OCI-LY1 (cell line): Measurements from ENCODE around the gene NAA11.
"Not testable (repeated sequence)": the region's sequence is repeated elsewhere in the genome, so short reads cannot be mapped to it uniquely, and the experiment has no call there.

Source experiments
- EZH2 ChIP-seq: fragments of 200-600 bp; sonication (generic), shearing (Covaris generic); IDR thresholded peaks from 2 replicates; pipeline ENCODE4 v1.8.0; 2017; ENCODE audit warnings: borderline replicate concordance, mixed run types, mild to moderate bottlenecking, antibody characterized with exemption, low read length, moderate library complexity, mixed read lengths
- TF ChIP-seq, protein P1 (sequence below): fragments of 200-600 bp; sonication (generic), shearing (Covaris generic); IDR thresholded peaks from 2 replicates; pipeline ENCODE4 v1.5.1; 2017; ENCODE audit warnings: mild to moderate bottlenecking, antibody characterized with exemption, low read length, moderate library complexity, mixed read lengths

GRCh38 chr4:79277467-79277866 lies 48.4 kb downstream of the NAA11 start:
- TF ChIP-seq, protein P1, sequence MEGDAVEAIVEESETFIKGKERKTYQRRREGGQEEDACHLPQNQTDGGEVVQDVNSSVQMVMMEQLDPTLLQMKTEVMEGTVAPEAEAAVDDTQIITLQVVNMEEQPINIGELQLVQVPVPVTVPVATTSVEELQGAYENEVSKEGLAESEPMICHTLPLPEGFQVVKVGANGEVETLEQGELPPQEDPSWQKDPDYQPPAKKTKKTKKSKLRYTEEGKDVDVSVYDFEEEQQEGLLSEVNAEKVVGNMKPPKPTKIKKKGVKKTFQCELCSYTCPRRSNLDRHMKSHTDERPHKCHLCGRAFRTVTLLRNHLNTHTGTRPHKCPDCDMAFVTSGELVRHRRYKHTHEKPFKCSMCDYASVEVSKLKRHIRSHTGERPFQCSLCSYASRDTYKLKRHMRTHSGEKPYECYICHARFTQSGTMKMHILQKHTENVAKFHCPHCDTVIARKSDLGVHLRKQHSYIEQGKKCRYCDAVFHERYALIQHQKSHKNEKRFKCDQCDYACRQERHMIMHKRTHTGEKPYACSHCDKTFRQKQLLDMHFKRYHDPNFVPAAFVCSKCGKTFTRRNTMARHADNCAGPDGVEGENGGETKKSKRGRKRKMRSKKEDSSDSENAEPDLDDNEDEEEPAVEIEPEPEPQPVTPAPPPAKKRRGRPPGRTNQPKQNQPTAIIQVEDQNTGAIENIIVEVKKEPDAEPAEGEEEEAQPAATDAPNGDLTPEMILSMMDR = not testable (repeated sequence)
- not testable (repeated sequence) for TF ChIP-seq EZH2
